Stimulated activated CD8-positive, alpha-beta memory T cell treated with anti-CD3 and anti-CD28 coated beads, Interleukin-12 subunit alpha, Interleukin-12 subunit beta, amount 100 ng/mL, for 1 hour (primary cell): ENCODE results near the gene AP1M1.

Experiments used
- DNase-seq: peaks from one replicate; pipeline ENCODE4 v3.0.0-alpha.2; 2020; ENCODE audit warnings: low read depth

Gene AP1M1

GRCh38 chr19:16185123-16185767 is 12.5 kb upstream of the AP1M1 start, which contains the start of gene FAM32A:
Gene FAM32A, plus strand, starts transcription at chr19:16185410. Its CDS starts 33 bp downstream, at chr19:16185443.
- DNase-seq: peak; percentile 98

DNA sequence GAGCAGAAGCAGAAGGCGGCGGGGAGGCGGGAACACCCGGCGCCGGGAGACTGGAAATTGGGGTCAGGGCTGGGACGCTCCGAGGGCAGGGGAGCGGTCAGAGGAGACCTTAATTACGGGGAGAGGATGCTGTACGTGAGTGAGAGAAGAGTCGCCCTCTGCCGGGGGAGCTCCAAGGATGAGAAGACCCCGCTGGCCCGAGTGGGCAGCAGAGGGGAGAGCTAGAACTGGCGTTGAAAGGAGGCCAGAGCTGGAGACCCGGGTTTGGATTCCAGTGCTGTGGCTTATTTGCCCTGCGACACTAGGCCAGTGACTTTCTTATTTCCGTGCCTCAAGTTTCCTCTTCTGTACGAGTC is 12.0 kb upstream of the AP1M1 start:
- no peak for DNase-seq

GRCh38 chr19:16188521-16188920 is 9.2 kb upstream of the AP1M1 start:
- DNase-seq: no peak

DNA sequence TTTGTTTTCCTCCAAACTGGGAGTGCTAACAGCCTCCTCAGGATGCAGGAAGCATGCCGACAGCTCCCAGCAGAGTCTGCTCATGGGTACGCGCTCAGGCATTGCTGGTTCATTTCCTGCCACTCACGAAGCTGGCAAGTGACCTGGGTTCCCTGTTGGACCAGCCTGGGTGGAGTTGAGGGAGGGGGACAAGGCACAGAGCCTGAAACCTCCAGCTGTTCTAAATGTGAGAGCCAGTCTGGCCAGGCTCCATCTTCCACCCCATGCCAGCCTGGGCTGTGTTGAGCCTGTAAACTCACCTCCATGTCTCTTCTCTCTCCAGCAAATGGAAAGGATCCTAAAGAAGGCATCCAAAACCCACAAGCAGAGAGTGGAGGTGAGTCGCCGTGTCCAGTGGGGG is 7.5 kb upstream of the AP1M1 start:
- DNase-seq: no peak

GRCh38 chr19:16190736-16191135 is 7.0 kb upstream of the AP1M1 start:
- no peak for DNase-seq

GRCh38 chr19:16191216-16191908 is 6.3 kb upstream of the AP1M1 start:
- no peak for DNase-seq

- DNase-seq: no peak
These were observed 4.2 kb upstream of the AP1M1 start for GRCh38 chr19:16193466-16193865.

- DNase-seq: no peak
These were observed 506 bp upstream of the AP1M1 start for GRCh38 chr19:16197188-16197621.

DNA sequence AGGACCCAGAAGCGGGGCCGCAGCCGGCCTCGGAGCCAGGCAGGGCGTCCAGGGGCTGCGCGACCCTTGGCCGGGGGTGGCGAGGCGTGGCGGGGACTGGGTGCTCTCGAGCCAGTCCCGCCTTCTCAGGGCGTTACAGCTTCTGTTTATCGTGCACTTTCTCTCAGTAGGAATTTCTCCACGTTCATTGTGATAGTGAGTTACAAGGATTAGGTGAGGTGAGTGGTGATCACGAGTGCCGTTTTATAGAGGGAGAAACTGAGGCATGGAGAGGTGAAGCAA is 600 bp downstream of the AP1M1 start:
- DNase-seq: no peak

- no peak for DNase-seq
These were observed 1.7 kb downstream of the AP1M1 start for GRCh38 chr19:16199275-16199932.

GRCh38 chr19:16200038-16201010 is 2.6 kb downstream of the AP1M1 start:
- no peak for DNase-seq

- no peak for DNase-seq
These were observed 3.3 kb downstream of the AP1M1 start for GRCh38 chr19:16201011-16201391.

GRCh38 chr19:16202320-16203255 is 4.9 kb downstream of the AP1M1 start:
- no peak for DNase-seq

DNA sequence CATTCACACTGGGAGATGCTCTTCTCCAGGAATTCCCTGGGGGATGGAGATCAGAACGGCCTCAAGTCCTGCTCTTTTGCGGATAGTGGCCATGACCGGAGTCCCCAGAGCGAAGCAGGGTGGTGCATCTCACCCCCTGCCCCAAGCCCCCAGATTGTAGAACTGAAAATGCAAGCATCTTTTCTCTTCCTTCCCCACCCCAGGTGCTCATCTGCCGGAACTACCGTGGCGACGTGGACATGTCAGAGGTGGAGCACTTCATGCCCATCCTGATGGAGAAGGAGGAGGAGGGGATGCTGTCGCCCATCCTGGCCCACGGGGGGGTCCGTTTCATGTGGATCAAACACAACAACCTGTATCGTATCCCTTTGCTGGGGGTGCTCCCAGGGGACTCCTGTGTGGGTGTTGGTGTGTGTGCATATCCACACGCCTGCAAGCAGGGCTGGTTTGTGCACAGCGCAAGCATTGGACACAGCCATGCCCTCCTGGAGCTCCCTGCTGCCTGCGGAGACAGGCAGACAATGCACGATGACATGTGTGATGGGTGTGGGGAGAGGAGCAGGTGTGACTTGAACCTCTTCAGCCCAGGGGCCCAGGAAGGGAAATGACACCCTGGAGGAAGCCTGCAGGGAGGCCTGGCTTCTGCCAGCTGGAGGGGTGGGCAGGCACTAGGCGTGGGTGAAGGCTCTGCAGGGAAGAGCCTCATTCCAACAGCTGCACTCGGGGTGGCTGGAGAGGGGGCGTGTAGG is 5.7 kb downstream of the AP1M1 start:
- no peak for DNase-seq

GRCh38 chr19:16204005-16204294 is 6.2 kb downstream of the AP1M1 start:
- DNase-seq: no peak

DNA sequence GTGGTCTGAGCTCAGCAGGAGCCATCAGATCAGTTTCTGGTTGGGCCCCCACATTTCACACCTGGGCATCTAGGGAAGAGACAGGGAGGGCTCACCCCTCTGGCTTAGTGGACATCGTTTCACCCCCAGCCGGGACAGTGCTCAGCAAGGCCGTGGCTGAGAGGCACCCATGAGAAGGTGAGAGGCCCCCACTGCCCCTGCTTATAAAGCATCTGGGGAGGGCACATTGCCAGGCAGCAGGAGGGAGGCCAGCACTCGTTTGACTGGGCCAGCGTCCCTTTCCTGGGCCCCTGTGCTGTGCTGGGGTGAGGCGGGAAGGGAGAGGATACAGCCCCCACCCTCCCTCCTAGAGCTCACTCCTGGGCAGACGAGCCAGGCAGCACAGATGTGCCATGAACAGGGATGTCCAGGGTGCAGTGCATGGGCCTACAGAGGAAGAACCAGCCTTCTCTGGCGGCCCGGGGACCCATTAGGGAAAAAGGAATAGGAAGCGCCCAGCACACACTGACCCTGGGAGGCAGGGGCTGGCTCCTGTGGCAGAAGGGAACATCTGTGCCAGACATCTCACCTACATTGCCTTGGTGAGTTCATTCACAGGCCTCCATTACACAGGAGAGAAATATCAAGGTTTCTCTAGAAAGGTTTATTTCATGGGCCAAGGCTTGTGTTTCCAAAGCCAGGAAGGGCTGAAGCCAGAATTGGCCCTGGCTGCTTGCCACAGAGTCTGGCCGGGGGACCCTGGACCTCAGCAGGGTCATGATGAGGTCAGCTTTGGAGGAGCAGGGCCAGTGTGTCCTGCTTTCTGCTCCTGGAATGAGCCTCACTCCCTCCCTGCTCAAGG is 7.7 kb downstream of the AP1M1 start:
- DNase-seq: no peak

GRCh38 chr19:16206046-16206605 is 8.4 kb downstream of the AP1M1 start:
- no peak for DNase-seq

- no peak for DNase-seq
These were observed 8.9 kb downstream of the AP1M1 start for GRCh38 chr19:16206637-16207036.

DNA sequence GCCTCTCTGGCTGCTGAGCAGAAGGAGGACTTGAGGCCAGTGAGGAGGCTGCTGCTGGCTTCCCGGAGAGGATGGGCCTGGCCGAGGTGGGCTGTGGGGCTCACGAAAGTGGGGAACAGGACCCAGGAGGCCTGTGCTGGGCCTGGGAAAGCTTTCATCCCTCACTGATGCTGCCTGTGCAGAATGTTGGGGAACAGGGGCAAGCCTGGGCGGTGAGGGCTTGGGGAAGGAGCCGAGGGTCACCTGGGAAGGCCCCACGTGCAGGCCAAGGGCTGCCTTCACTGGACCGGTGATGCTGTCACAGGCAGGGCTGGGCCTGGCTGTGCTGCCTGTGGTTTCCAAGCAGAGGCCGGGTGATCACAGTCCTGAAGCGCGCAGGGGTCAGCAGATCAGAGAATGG is 9.4 kb downstream of the AP1M1 start:
- no peak for DNase-seq
